Coronary artery (tissue), 2 donors: ENCODE data around the gene RDH14.

ENCODE experiments used
- DNase-seq: peaks from one replicate; pipeline ENCODE4 v3.0.0-alpha.2; 2017; ENCODE audit warnings: low spot score
- H3K27ac ChIP-seq, 2 donors: fragments of 200-600 bp; sonication (generic); one replicate each; pipeline ENCODE4 v1.5.1; 2016 to 2019
- H3K4me3 ChIP-seq: fragments of 200-600 bp; sonication (generic); 2 replicates; pipeline ENCODE4 v1.5.1; 2016; ENCODE audit warnings: mild to moderate bottlenecking, moderate library complexity
- TF ChIP-seq, protein P1 (sequence below): fragments of 200-600 bp; sonication (generic); IDR thresholded peaks from one replicate; pipeline ENCODE4 v1.5.1; 2019; ENCODE audit warnings: antibody characterized with exemption

The RDH14 gene, protein sequence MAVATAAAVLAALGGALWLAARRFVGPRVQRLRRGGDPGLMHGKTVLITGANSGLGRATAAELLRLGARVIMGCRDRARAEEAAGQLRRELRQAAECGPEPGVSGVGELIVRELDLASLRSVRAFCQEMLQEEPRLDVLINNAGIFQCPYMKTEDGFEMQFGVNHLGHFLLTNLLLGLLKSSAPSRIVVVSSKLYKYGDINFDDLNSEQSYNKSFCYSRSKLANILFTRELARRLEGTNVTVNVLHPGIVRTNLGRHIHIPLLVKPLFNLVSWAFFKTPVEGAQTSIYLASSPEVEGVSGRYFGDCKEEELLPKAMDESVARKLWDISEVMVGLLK

DNA sequence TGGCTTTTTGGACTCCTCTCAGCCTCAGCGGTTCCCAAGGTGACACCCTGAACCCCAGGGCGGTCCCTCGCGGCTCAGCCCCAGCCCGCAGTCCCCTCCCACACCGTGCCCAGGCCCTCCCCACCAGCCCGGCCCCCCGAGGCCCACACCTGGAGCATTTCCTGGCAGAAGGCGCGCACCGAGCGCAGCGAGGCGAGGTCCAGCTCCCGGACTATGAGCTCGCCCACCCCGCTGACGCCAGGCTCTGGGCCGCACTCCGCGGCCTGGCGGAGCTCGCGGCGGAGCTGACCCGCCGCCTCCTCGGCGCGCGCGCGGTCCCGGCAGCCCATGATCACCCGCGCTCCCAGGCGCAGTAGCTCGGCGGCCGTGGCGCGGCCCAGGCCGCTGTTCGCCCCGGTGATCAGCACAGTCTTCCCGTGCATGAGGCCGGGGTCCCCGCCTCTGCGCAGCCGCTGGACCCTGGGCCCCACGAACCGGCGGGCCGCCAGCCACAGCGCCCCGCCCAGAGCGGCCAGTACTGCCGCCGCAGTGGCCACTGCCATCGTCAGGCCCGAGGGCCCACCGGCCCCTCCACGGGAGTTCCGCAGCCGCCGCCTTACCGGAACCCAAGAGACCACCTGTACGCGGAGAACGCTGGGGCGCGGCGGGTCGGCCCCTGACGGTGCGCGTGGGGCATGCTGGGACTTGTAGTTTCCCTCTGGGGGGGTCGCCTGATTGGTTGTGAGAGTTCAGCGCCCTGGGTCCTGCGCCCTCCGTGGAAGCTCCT, at the start of gene RDH14:
TSS of gene RDH14 (minus strand) at position 623 of the 766 bp plus-strand sequence. CDS start at position 542, 81 bp downstream.
- peak; percentile 98 for DNase-seq
- peak within 1 kb of the TSS; percentile 99 for H3K27ac ChIP-seq
- TF ChIP-seq, protein P1, sequence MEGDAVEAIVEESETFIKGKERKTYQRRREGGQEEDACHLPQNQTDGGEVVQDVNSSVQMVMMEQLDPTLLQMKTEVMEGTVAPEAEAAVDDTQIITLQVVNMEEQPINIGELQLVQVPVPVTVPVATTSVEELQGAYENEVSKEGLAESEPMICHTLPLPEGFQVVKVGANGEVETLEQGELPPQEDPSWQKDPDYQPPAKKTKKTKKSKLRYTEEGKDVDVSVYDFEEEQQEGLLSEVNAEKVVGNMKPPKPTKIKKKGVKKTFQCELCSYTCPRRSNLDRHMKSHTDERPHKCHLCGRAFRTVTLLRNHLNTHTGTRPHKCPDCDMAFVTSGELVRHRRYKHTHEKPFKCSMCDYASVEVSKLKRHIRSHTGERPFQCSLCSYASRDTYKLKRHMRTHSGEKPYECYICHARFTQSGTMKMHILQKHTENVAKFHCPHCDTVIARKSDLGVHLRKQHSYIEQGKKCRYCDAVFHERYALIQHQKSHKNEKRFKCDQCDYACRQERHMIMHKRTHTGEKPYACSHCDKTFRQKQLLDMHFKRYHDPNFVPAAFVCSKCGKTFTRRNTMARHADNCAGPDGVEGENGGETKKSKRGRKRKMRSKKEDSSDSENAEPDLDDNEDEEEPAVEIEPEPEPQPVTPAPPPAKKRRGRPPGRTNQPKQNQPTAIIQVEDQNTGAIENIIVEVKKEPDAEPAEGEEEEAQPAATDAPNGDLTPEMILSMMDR, result no peak
- H3K4me3 ChIP-seq, result peak within 1 kb of the TSS; percentile 98

DNA sequence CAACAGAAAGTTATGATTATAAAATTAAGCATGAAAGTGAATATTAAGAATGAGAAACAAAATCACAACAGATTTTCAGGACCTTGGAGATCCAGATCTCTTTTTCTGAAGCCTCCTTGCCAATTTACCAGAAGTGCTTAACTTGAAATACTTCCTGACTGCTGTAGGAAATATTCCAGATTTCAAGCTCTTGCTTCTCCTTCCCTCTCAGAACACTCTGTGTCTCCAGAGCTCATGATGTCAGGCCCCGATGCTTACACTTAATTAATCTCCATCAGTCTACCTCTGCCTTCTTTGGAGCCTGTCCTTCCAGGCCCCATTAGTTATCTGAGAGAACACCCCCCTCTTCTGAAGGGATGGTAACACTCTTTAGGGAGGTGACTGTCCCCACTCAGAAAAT, 49.6 kb upstream of the RDH14 start:
- no peak for DNase-seq
- Histone ChIP-seq H3K4me3 (no peak overlapping the region), H3K27ac (no peak overlapping the region)
- TF ChIP-seq, protein P1, result no peak

DNA sequence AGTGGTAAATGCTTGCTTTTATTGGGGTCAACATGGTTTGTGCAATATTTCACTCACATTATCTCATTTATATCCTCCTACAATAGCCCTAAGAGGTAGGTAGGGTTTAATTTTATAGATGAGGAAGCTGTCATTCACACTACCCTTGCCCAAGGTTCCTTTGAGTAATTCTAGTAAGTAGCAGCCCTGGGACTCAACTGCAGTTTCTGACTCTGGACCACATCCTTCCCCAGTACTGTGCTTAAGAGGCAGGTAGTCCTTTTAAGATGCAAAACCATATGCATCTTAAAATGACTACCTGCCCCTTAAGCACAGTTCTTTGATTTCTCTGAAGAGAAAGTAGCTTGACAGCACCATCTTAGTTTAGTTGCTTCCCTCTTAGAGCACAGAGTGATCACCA, 44.7 kb upstream of the RDH14 start:
- TF ChIP-seq, protein P1, result no peak
- no peak for DNase-seq
- H3K27ac ChIP-seq, result no peak overlapping the region
- no peak overlapping the region for H3K4me3 ChIP-seq

DNA sequence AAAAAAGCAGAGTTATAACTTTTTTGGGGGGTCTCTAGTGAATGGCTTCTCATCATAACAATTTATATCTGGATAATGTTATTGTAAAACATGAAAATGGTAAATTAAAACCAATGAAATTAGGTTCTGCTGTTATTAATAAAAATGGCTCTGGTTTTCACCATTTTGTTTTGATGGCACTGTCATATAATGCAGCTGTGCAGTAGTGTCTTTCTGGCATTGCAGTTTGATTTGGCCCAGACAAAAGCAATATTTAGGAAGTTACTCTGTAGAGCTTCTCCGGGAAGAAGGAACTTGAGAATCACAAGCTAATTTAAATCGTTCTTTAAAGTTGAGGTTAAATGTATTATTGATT, 44.1 kb upstream of the RDH14 start:
- no peak for DNase-seq
- no peak overlapping the region for H3K4me3 ChIP-seq
- TF ChIP-seq, protein P1, result no peak
- no peak overlapping the region for H3K27ac ChIP-seq

DNA sequence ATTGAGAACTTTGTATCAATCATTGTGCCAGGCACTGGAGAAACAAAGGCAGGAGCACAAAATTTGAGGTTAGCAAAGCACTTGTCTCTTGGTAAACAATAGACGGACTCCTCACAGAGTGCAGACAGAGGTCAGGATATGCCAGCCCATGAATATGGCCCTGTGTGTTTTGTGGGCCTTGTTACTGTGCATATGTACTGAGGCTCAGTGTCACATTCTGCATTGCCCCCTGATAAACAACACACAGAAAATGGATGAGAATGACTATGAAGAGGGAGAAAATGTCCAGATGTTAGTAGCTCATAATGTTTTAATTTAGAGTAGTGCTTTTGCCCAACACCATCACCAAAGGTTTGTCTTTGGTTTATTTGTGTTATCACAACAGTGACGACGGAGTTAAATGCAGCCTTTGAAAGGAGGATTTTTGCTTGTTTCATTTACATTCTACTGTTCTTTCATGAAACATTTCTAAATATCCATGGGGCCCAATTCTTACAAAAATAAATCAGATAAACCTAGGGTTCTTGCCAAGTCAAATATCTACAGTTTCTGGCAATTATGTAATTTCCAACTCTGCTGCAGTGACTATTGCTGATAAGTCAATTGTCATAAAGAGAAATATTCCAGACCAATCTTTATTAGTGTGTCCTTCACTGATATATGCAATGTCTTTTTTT, 43.5 kb upstream of the RDH14 start:
- TF ChIP-seq, protein P1, result no peak

DNA sequence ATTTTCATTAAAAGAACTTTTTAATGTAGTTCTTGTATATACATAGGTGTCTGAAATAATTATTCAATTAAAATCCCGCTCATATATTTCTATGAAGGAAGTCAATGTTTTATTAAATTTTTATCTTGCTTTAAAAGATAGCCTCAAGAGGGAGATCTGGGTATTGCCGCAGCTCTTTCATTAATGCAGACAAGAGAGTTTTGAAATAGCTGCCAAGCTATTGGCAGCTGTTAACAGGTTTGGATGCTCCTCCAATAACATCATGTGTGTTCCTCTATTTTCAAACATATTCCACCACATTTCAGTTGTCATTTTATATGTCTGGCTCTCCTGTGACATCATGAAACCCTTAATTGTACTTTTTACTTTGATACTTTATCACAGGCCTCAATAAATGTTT, 41.8 kb upstream of the RDH14 start:
- H3K27ac ChIP-seq, result no peak overlapping the region
- no peak for DNase-seq
- no peak overlapping the region for H3K4me3 ChIP-seq
- TF ChIP-seq, protein P1, result no peak

More for the DNA sequence above, 43.5 kb upstream of the RDH14 start:
- no peak for DNase-seq
- H3K4me3 ChIP-seq, result no peak overlapping the region
- H3K27ac ChIP-seq, result no peak overlapping the region
